GM08714 (cell line): ENCODE measurements around the gene THSD4.

ENCODE experiments used
- H3K4me3 ChIP-seq: fragments of 200-500 bp; sonication (Bioruptor generic); 2 replicates; pipeline ENCODE4 v1.5.1; 2014; ENCODE audit warnings: mild to moderate bottlenecking, low read length, inconsistent platforms
- ZNF274 ChIP-seq: IDR thresholded peaks from 2 replicates; pipeline ENCODE4 v1.6.1; 2012; ENCODE audit warnings: mild to moderate bottlenecking, low read depth, low read length

Gene THSD4

DNA sequence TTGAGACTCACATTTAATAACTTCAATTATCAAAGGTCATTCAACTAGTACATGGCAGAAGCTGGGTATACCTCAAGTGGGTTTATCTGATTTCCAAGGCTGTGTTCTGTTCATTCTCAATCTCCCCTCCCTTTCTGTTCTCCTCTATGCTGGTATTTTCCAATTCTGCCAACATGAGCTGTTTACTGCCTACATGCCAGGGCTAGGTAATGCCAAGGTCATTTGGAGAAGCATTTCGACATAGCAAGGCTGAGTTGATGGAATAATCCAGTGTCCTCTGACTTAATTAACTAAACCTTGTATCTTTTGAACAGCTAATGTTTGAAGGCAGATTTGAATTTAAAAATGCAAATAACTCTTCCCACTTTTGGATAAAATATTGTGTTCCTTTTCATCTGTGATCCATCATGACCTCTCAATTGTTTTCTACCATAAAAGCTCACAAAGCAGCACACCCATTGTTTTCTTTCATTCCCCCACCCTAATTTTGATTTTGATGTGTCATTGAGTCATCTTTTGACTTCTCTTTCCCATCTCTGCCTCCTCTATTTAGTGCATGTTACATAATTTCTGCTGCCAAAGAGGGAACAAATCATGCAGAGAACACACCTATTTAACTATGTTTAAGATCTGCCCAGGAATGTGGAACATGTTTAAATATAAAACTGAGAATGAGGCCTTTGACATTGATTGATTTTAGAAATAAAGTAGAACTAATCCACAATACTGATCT lies 386.2 kb downstream of the THSD4 start:
- no peak for TF ChIP-seq ZNF274
- H3K4me3 ChIP-seq, result no peak overlapping the region

DNA sequence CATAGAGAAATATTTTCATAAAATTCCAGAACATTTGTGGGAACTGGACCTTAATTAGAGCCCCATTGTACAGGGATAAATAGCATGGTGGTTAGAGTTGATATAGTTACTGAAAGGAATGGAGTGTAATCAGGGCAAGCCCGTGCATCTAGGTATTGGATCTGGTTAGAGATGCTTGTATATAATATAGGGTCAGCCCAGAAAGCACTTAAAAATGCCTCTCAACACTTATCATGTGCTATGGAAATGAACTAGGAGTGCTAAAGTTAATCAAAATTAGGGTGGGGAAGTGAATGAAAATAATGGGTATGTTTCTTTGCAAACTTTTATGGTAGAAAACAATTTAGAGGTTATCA lies 386.8 kb downstream of the THSD4 start:
- no peak overlapping the region for H3K4me3 ChIP-seq
- TF ChIP-seq ZNF274, result no peak

DNA sequence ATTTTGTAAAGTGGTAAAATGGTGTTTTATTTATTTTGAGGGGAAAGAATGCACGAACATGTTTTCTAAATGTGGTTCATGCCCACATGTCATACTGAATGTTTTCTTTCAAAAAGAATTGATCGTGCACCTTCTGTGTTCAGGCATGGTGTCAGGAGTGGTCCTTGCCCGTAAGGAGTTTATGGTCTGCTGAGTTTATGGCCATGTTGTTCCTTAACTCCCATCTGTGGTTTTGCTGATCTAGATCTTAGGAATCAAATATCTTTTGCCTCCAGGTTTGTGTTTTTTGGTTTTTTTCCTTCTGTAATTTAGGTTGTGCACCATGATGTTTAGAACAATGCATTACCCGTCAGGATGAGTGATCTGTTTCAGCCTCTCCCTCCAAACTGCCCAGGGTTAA lies 390.7 kb downstream of the THSD4 start:
- no peak for TF ChIP-seq ZNF274
- no peak overlapping the region for H3K4me3 ChIP-seq

DNA sequence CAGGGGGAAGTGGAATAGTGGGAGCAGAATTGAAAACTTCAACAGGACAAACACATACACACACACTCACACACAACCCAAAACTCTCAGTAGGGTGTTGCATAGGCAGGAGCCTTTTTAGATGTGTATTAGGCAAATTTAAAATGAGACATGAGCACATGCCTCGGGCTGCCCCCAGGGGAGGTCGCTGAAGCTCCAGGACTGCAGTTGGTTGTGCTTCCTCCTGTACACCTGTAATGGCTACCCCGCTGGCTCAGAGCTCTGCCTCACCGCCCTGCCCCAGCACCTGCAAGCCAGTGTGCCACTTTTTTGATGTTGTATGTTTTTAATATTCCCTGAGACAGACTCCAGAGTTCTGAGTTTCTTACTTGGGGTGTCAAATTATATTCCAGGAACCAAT lies 391.7 kb downstream of the THSD4 start:
- no peak for TF ChIP-seq ZNF274
- H3K4me3 ChIP-seq, result no peak overlapping the region

- H3K4me3 ChIP-seq, result no peak overlapping the region
- TF ChIP-seq ZNF274, result no peak
Observed at GRCh38 chr15:71508081-71508682, 392.9 kb downstream of the THSD4 start.

DNA sequence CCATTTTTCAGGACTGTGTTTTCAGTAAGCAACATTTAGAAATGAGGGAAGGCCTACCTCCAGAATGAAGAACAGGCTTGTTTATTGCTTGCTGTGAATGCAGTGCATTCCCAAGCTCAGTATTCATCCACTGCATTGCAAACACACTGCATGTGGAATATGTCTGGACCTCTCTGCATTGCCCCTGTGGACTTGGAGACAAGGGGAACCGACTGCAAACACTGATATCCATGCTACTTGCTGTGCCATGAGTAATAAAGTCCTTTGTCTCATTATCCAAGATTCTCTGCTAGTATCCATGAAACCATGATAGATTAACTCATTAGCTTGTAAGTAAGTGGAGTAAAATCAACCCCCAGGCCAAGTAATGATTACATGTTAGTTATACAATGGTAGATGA lies 393.9 kb downstream of the THSD4 start:
- H3K4me3 ChIP-seq, result no peak overlapping the region
- no peak for TF ChIP-seq ZNF274

DNA sequence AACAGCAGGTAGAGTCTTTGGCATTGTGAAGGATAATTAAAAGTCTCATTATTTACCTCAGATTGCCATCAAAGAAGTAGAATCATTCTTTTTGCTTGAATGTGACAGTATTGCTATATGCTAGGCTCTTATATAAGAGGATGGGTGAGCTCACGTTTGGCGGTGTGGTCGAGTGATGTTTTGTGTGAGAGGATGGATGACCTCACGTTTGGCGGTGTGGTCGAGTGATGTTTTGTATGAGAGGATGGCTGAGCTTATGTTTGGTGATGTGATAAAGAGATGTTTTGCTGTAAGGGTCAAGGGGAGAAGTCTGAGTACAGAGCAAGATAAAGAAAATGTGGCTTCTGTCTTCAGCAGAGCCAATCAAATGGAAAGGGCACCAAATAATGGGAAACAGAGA lies 395.5 kb downstream of the THSD4 start:
- TF ChIP-seq ZNF274, result no peak
- no peak overlapping the region for H3K4me3 ChIP-seq

DNA sequence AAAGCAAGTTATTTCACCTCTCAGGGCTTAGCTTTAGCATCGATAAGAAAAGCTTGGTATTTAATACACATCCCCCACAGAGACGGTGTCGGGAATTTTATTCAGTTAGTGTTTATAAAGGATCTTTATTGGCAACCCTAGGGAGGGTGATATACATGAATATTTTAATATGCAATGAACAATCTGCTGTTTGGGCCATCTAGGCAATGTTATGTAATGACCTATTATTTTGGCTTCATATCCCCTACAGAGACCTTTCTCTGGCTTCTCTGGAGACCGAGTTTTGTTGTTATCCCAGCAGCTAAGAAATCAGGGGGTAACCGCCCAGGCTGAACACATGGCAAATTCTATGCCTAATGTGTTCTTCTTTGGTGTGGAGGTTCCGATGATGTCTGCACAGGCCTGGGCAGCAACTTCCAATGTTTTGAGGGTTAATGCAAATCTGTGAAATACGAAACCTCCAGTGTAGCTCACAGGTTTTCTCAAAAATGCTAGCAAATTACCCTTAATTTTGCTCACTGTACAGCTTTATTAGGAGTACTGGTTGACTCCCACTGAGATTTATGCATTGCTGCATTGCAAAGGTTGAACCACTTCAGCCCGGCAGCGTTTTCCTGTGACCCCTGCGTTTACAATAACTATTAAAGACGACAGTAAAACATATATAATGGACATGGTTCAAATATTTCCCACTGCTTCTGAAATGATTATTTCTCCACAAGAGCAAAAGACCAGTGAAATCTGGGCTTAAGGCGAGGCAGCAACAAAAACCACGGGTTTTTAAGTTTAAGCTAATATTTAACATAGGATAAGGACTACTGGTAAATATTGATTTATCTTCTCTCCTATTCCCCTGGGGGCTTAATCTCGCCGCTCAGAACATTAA lies 396.8 kb downstream of the THSD4 start:
- no peak overlapping the region for H3K4me3 ChIP-seq
- no peak for TF ChIP-seq ZNF274

DNA sequence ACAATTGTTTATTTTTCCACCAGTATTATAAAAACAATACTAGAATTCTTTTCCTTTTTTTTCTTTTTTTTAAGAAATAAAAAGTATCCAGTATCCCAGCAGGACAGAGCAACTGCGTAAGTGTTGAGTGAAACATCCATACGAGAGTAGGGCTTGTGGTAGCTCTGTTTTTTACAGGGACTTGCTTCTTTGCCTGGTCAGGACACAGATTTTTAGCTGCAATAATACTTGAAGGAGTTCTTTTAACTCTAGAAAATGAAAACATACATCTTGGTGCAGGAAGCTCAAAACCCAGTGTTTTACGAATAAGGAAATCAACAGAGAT lies 397.4 kb downstream of the THSD4 start:
- TF ChIP-seq ZNF274, result no peak
- no peak overlapping the region for H3K4me3 ChIP-seq

DNA sequence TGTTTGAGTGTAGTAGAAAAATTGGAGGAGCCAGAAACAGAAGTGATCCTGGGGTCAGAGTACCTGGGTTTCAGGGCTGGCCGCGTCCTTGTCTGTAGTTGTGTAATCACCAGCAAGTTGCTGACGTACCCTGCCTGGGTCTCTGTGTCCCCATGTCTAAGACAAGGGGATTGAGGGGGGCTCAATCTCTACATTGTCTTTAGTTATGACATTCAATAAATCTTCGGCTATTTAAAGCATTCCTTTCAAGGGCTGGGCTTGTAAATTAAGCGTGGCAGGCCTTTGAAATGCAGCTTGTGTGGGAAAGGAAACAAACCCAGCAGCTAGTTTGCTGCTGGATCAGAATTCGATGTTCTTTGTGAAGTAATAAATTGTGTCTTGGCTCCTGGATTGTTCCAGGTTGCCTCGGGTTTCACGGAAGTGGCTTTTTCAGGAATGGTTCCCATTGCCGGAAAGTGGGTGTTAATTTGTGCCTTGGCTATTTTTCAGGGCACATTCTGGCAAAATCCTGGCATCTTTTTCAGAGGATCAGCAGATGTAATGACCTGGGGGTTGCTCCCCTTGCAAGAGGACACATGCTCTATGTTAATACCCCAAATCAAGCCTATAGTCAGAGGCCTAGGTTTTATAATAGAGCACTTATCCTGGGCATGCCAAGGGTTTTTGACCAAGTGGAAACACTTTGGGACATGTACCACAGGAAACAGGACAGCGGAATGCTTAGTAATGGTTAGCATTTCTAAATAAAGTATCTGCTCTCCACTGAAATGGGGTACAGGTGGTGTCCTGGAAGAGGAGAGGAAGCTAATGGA lies 400.3 kb downstream of the THSD4 start:
- H3K4me3 ChIP-seq, result no peak overlapping the region
- TF ChIP-seq ZNF274, result no peak

GRCh38 chr15:71517751-71518150 lies 402.5 kb downstream of the THSD4 start:
- TF ChIP-seq ZNF274, result no peak
- H3K4me3 ChIP-seq, result no peak overlapping the region

DNA sequence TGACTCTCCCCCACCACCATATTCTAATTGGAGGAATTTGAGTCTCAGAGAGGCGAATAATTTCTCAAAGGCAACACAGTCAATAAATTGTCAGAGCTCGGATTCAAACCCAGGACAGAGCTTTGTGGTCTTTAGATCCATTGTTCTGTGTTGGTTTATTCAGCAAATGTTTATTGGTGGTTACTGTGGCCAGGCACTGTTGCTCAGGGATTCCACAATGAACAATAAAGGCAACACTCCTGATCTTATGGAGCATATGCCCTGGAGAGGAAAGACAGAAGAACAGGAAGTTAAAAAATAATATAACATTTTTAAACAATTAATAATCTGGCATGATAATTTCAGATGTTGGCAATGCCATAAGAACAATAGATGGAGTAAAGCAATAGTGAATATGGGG lies 403.4 kb downstream of the THSD4 start:
- no peak for TF ChIP-seq ZNF274

GRCh38 chr15:71526060-71526820 lies 411.0 kb downstream of the THSD4 start:
- TF ChIP-seq ZNF274, result no peak
- H3K4me3 ChIP-seq, result no peak overlapping the region

More for the DNA sequence above, 403.4 kb downstream of the THSD4 start:
- no peak overlapping the region for H3K4me3 ChIP-seq
